ENCODE data around the gene VPS29. TPM values are rescaled to one million over a fixed set of nuclear protein-coding genes. Genes with fewer than 3 reads are reported as not detected.
"Not testable (repeated sequence)": the region's sequence is repeated elsewhere in the genome, so short reads cannot be mapped to it uniquely, and the experiment has no call there.

VPS29 gene
- total and polyA plus RNA-seq, 2 donors (not counting 1 experiment from before 2014, with no cell fraction given): 115 to 118 TPM

GRCh38 chr12:110546339-110546738 is 44.4 kb upstream of the VPS29 start:
- Histone ChIP-seq H3K4me3 (ENCODE audit: control extremely low read depth in 1 of 5, extremely low read depth in 1 of 5, insufficient read depth in 1 of 5, low read depth in 2 of 5, low read length in 4 of 5) (no peak overlapping the region), H3K4me2 (replicated peaks; ENCODE audit: low read depth, low read length, poor library complexity, severe bottlenecking) (no peak overlapping the region), H3K79me2 (ENCODE audit: control insufficient read depth, insufficient read depth, low read length) (peaks cover 98% of the 10 kb centered on the region), H3K27me3 (replicated peaks in 1 of 4; ENCODE audit: control extremely low read depth in 1 of 4, control insufficient read depth in 3 of 4, insufficient read depth in 4 of 4, low read length in 3 of 4) (no peaks in the 10 kb centered on the region), H3K36me3 (replicated peaks in 1 of 2; ENCODE audit: control extremely low read depth in 1 of 2, control insufficient read depth in 1 of 2, extremely low read depth in 1 of 2, insufficient read depth in 2 of 2, low read length in 1 of 2) (peaks cover 16 to 61% of the 10 kb centered on the region in 2 experiments), H3K27ac (ENCODE audit: low read length in 2 of 2) (no peak overlapping the region), H3K4me1 (ENCODE audit: control insufficient read depth in 2 of 2, insufficient read depth in 2 of 2, low read length in 2 of 2) (peaks cover 0 to 13% of the 10 kb centered on the region in 2 donors), H2AFZ (ENCODE audit: insufficient read depth, low read depth, low read length, poor library complexity, severe bottlenecking) (no peak overlapping the region), H3K9me3 (ENCODE audit: control extremely low read depth in 1 of 3, control insufficient read depth in 2 of 3, insufficient read depth in 1 of 3, low read length in 2 of 3) (no peaks in the 10 kb centered on the region), H4K20me1 (ENCODE audit: control insufficient read depth, insufficient read depth, low read length, poor library complexity, severe bottlenecking) (peaks cover 40% of the 10 kb centered on the region), H3K9ac (ENCODE audit: low read length) (no peak overlapping the region)
- intact Hi-C loops (cut with micrococcal nuclease): loop anchor here (5.0 kb wide), 1 partner anchor 36 kb away; the partner anchor contains the start of gene PPTC7
- ATAC-seq (ENCODE audit: low read depth) (no peak), DNase-seq (no peak)
- TF ChIP-seq CTCF (IDR thresholded peaks at IDR 0.05): no peak
- no peak for TF ChIP-seq EZH2 (IDR thresholded peaks at IDR 0.05; ENCODE audit: borderline replicate concordance, insufficient read depth, low read depth, low read length, poor library complexity, severe bottlenecking)
- ChIA-PET CTCF (interaction anchor here (9.3 kb wide), 1 partner anchor 55 kb away, joined by 71 read pairs; no protein-coding TSS in a partner anchor), POLR2A (no interaction called here)
- H3K9me3 Mint-ChIP-seq (ENCODE audit: insufficient read depth): no peaks in the 10 kb centered on the region
- H3K4me3 Mint-ChIP-seq: no peak overlapping the region
- WGBS (ENCODE audit: insufficient coverage): 100% methylated on average over 2 of the region's 3 CpGs
- no peaks in the 10 kb centered on the region for H3K27me3 Mint-ChIP-seq
- H3K27ac Mint-ChIP-seq: no peak overlapping the region
- H3K4me1 Mint-ChIP-seq: peaks cover 33% of the 10 kb centered on the region

- ChIA-PET POLR2A (no interaction called here), CTCF (interaction anchor here (9.3 kb wide), 1 partner anchor 55 kb away, joined by 71 read pairs; no protein-coding TSS in a partner anchor)
- H3K9me3 ChIP-seq (ENCODE audit: control extremely low read depth in 1 of 3, control insufficient read depth in 2 of 3, insufficient read depth in 1 of 3, low read length in 2 of 3): no peaks in the 10 kb centered on the region
- Mint-ChIP-seq H3K9me3 (ENCODE audit: insufficient read depth) (no peaks in the 10 kb centered on the region), H3K27me3 (no peaks in the 10 kb centered on the region), H3K4me1 (peaks cover 33% of the 10 kb centered on the region), H3K27ac (no peak overlapping the region), H3K4me3 (no peak overlapping the region)
- H3K4me3 ChIP-seq (ENCODE audit: control extremely low read depth in 1 of 5, extremely low read depth in 1 of 5, insufficient read depth in 1 of 5, low read depth in 2 of 5, low read length in 4 of 5): no peak overlapping the region
- H4K20me1 ChIP-seq (ENCODE audit: control insufficient read depth, insufficient read depth, low read length, poor library complexity, severe bottlenecking): peaks cover 35% of the 10 kb centered on the region
- intact Hi-C loops (cut with micrococcal nuclease): loop anchor here (5.0 kb wide), 1 partner anchor 36 kb away; the partner anchor contains the start of gene PPTC7
- H3K9ac ChIP-seq (ENCODE audit: low read length): no peak overlapping the region
- no peak overlapping the region for H3K27ac ChIP-seq (ENCODE audit: low read length in 2 of 2)
- ATAC-seq (ENCODE audit: low read depth) (no peak), DNase-seq (no peak)
- H2AFZ ChIP-seq (ENCODE audit: insufficient read depth, low read depth, low read length, poor library complexity, severe bottlenecking): no peak overlapping the region
- no peak for TF ChIP-seq CTCF (IDR thresholded peaks at IDR 0.05)
- no peak for TF ChIP-seq EZH2 (IDR thresholded peaks at IDR 0.05; ENCODE audit: borderline replicate concordance, insufficient read depth, low read depth, low read length, poor library complexity, severe bottlenecking)
- no peaks in the 10 kb centered on the region for H3K27me3 ChIP-seq (replicated peaks in 1 of 4; ENCODE audit: control extremely low read depth in 1 of 4, control insufficient read depth in 3 of 4, insufficient read depth in 4 of 4, low read length in 3 of 4)
- WGBS (ENCODE audit: insufficient coverage): 100% methylated on average over 10 of the region's 10 CpGs
- H3K4me2 ChIP-seq (replicated peaks; ENCODE audit: low read depth, low read length, poor library complexity, severe bottlenecking): no peak overlapping the region
- H3K79me2 ChIP-seq (ENCODE audit: control insufficient read depth, insufficient read depth, low read length): peaks cover 96% of the 10 kb centered on the region
- peaks cover 15 to 56% of the 10 kb centered on the region in 2 experiments for H3K36me3 ChIP-seq (replicated peaks in 1 of 2; ENCODE audit: control extremely low read depth in 1 of 2, control insufficient read depth in 1 of 2, extremely low read depth in 1 of 2, insufficient read depth in 2 of 2, low read length in 1 of 2)
- peaks cover 0 to 13% of the 10 kb centered on the region in 2 donors for H3K4me1 ChIP-seq (ENCODE audit: control insufficient read depth in 2 of 2, insufficient read depth in 2 of 2, low read length in 2 of 2)
Observed at GRCh38 chr12:110545812-110546211, 43.9 kb upstream of the VPS29 start.

GRCh38 chr12:110545259-110545658 is 43.3 kb upstream of the VPS29 start:
- ATAC-seq (ENCODE audit: low read depth); H2AFZ ChIP-seq (ENCODE audit: insufficient read depth, low read depth, low read length, poor library complexity, severe bottlenecking); H3K27ac Mint-ChIP-seq; POLR2A ChIA-PET; H3K9me3 Mint-ChIP-seq (ENCODE audit: insufficient read depth); H3K27ac ChIP-seq (ENCODE audit: low read length in 2 of 2); H3K4me3 ChIP-seq (ENCODE audit: control extremely low read depth in 1 of 5, extremely low read depth in 1 of 5, insufficient read depth in 1 of 5, low read depth in 2 of 5, low read length in 4 of 5); H3K4me3 Mint-ChIP-seq; H3K4me2 ChIP-seq (replicated peaks; ENCODE audit: low read depth, low read length, poor library complexity, severe bottlenecking); H3K27me3 ChIP-seq (replicated peaks in 1 of 4; ENCODE audit: control extremely low read depth in 1 of 4, control insufficient read depth in 3 of 4, insufficient read depth in 4 of 4, low read length in 3 of 4); H3K27me3 Mint-ChIP-seq; DNase-seq; H3K9ac ChIP-seq (ENCODE audit: low read length); H3K9me3 ChIP-seq (ENCODE audit: control extremely low read depth in 1 of 3, control insufficient read depth in 2 of 3, insufficient read depth in 1 of 3, low read length in 2 of 3): not testable (repeated sequence)
- no CpG with 5 or more reads among the region's 4 CpGs for WGBS (ENCODE audit: insufficient coverage)
- peaks cover 35% of the 10 kb centered on the region for H3K4me1 Mint-ChIP-seq
- H3K36me3 ChIP-seq (replicated peaks in 1 of 2; ENCODE audit: control extremely low read depth in 1 of 2, control insufficient read depth in 1 of 2, extremely low read depth in 1 of 2, insufficient read depth in 2 of 2, low read length in 1 of 2): peaks cover 12 to 52% of the 10 kb centered on the region in 2 experiments
- peaks cover 35% of the 10 kb centered on the region for H4K20me1 ChIP-seq (ENCODE audit: control insufficient read depth, insufficient read depth, low read length, poor library complexity, severe bottlenecking)
- CTCF ChIA-PET: interaction anchor here (9.3 kb wide), 1 partner anchor 56 kb away, joined by 71 read pairs; no protein-coding TSS in a partner anchor
- intact Hi-C loops (cut with micrococcal nuclease): loop anchor here (5.0 kb wide), 1 partner anchor 37 kb away; the partner anchor contains the start of gene PPTC7
- H3K4me1 ChIP-seq (ENCODE audit: control insufficient read depth in 2 of 2, insufficient read depth in 2 of 2, low read length in 2 of 2): peaks cover 0 to 13% of the 10 kb centered on the region in 2 donors
- peaks cover 94% of the 10 kb centered on the region for H3K79me2 ChIP-seq (ENCODE audit: control insufficient read depth, insufficient read depth, low read length)

Data from B cell (primary cell).